ENCODE results near the gene DGKI.

The DGKI gene

DNA sequence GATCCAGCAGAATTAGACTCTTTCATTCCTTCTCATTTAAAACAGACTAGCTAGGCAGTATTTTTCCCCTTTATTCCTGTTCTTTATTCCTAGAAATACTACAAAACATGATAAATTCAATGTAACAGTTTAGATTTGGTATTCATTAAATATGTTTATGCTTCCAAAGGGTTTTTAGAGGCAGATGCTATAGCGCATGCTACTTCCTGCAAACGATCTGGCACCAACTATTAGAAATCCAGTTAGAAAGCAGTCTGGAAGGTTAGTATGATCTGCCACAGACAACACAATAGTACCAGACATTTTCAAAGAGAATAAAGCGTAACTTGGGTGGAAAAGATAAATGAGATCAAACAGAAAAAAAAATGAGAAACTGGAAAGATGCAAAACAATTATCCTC, 439.7 kb downstream of the DGKI start:
- Histone ChIP-seq H3K79me2 (ENCODE audit: insufficient read depth, low read depth) (no peaks in the 10 kb centered on the region), H3K27ac (no peak overlapping the region), H3K27me3 (ENCODE audit: insufficient read depth, low read depth) (no peaks in the 10 kb centered on the region), H3K36me3 (ENCODE audit: insufficient read depth) (no peaks in the 10 kb centered on the region), H2AFZ (ENCODE audit: low read depth) (no peak overlapping the region), H3K4me2 (no peak overlapping the region), H3K4me3 (IDR thresholded peaks at IDR 0.05; ENCODE audit: insufficient read depth, low read depth, low read length) (no peak overlapping the region), H3K4me1 (ENCODE audit: low read depth, poor library complexity, severe bottlenecking) (no peaks in the 10 kb centered on the region), H3K9ac (no peak overlapping the region), H4K20me1 (ENCODE audit: insufficient read depth) (no peaks in the 10 kb centered on the region)
- TF ChIP-seq, protein P1, sequence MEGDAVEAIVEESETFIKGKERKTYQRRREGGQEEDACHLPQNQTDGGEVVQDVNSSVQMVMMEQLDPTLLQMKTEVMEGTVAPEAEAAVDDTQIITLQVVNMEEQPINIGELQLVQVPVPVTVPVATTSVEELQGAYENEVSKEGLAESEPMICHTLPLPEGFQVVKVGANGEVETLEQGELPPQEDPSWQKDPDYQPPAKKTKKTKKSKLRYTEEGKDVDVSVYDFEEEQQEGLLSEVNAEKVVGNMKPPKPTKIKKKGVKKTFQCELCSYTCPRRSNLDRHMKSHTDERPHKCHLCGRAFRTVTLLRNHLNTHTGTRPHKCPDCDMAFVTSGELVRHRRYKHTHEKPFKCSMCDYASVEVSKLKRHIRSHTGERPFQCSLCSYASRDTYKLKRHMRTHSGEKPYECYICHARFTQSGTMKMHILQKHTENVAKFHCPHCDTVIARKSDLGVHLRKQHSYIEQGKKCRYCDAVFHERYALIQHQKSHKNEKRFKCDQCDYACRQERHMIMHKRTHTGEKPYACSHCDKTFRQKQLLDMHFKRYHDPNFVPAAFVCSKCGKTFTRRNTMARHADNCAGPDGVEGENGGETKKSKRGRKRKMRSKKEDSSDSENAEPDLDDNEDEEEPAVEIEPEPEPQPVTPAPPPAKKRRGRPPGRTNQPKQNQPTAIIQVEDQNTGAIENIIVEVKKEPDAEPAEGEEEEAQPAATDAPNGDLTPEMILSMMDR (conservative IDR thresholded peaks at IDR 0.05; ENCODE audit: low read depth, low read length) = no peak

DNA sequence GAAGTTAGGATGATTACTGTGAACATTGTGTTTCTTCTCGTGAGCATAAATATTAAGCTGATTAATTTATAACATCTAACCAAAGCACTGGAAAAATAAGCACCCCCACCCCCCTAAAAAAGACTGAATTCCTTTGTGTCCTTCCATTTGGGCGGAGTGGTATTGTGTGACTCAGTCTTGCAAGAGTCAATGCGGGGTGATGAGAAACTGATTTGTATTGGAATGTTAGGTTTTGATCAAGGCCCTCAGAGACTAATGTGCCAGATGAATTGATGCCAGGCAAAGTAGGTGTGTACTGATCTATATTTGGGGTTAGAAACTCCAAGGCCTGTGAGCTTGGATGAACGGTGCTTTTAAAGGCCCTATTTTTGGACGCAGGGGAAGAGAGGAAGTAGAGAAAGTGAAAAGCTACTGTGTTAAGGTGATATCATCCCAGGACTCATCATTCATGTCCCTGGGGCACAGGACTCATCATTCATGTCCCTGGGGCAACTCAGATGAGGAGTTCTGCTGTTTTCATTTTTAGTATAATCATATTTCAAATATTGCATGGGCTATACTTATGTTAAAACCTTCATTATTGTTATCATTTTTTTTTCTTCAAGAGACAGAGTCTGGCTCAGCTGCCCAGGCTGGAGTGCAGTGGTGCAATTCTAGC, 442.0 kb downstream of the DGKI start:
- Histone ChIP-seq H3K36me3 (ENCODE audit: insufficient read depth) (no peaks in the 10 kb centered on the region), H3K9ac (no peak overlapping the region), H3K4me3 (IDR thresholded peaks at IDR 0.05; ENCODE audit: insufficient read depth, low read depth, low read length) (no peak overlapping the region), H3K4me1 (ENCODE audit: low read depth, poor library complexity, severe bottlenecking) (no peaks in the 10 kb centered on the region), H2AFZ (ENCODE audit: low read depth) (no peak overlapping the region), H4K20me1 (ENCODE audit: insufficient read depth) (no peaks in the 10 kb centered on the region), H3K4me2 (no peak overlapping the region), H3K27me3 (ENCODE audit: insufficient read depth, low read depth) (no peaks in the 10 kb centered on the region), H3K79me2 (ENCODE audit: insufficient read depth, low read depth) (no peaks in the 10 kb centered on the region), H3K27ac (no peak overlapping the region)
- TF ChIP-seq, protein P1 (conservative IDR thresholded peaks at IDR 0.05; ENCODE audit: low read depth, low read length) = no peak

DNA sequence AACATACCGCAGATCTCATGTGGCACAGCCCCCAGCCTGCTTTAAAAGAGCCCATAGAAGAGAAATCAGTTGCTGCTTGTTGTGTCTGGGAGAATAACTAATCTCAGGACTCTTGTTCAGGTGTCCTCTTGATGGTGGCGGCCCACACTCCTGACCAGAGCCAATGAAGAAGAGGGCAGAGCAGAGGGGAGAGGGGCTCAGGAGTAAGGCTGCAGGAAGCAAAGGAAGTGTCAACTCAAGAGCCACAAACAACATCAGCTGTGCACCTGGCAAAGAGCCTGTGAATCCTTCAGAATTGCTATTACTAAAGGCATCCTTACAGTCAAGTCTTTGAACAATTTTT, 443.4 kb downstream of the DGKI start:
- no peak overlapping the region for H3K4me2 ChIP-seq
- no peak overlapping the region for H3K4me3 ChIP-seq (IDR thresholded peaks at IDR 0.05; ENCODE audit: insufficient read depth, low read depth, low read length)
- no peak overlapping the region for H2AFZ ChIP-seq (ENCODE audit: low read depth)
- no peaks in the 10 kb centered on the region for H3K4me1 ChIP-seq (ENCODE audit: low read depth, poor library complexity, severe bottlenecking)
- H3K27me3 ChIP-seq (ENCODE audit: insufficient read depth, low read depth) = no peaks in the 10 kb centered on the region
- no peaks in the 10 kb centered on the region for H3K79me2 ChIP-seq (ENCODE audit: insufficient read depth, low read depth)
- no peak overlapping the region for H3K9ac ChIP-seq
- H4K20me1 ChIP-seq (ENCODE audit: insufficient read depth) = no peaks in the 10 kb centered on the region
- no peaks in the 10 kb centered on the region for H3K36me3 ChIP-seq (ENCODE audit: insufficient read depth)
- TF ChIP-seq, protein P1 (conservative IDR thresholded peaks at IDR 0.05; ENCODE audit: low read depth, low read length) = no peak
- H3K27ac ChIP-seq = no peak overlapping the region

DNA sequence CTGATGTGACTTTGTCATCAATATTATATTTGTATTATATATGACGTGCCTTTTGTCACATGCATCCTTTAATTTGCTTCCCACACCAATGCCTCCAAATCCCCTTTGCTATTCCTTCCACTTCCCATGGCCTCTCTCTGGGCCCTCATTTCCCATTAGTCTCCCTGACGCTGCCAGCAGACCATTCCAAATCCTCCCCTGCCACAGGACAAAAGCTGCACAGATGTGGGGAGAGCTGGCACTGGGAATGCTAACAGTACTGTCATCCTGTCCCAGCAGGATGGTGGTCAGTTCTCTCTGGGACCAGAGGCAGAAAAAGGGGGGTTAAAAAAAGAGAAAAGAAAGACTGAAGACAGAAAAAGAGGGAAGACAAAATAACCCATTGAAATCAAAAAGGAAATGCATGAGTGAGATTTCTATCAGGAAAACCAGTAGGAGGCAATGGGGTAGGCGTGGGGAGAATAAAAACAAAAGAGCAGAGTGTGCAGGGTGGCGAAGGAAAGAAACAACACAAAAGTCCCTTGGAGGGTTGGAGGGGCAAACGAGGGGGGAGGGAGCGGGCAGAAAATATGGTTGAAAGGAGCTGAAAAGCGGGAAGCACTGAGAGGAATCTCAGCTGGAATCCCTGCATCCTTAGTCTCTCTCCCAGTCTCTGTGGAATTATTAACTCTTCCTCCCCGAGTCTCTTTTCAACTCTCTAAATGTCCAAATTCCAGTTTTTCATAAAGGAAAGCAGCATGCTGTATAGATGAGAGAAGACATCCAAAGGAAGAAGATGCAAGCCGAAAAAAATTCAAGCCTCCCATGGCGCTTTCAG, 444.0 kb downstream of the DGKI start:
- TF ChIP-seq, protein P1 (conservative IDR thresholded peaks at IDR 0.05; ENCODE audit: low read depth, low read length) = no peak
- Histone ChIP-seq H3K9ac (no peak overlapping the region), H3K4me3 (IDR thresholded peaks at IDR 0.05; ENCODE audit: insufficient read depth, low read depth, low read length) (no peak overlapping the region), H3K4me1 (ENCODE audit: low read depth, poor library complexity, severe bottlenecking) (no peaks in the 10 kb centered on the region), H3K36me3 (ENCODE audit: insufficient read depth) (no peaks in the 10 kb centered on the region), H3K79me2 (ENCODE audit: insufficient read depth, low read depth) (no peaks in the 10 kb centered on the region), H4K20me1 (ENCODE audit: insufficient read depth) (no peaks in the 10 kb centered on the region), H3K27me3 (ENCODE audit: insufficient read depth, low read depth) (no peaks in the 10 kb centered on the region), H3K4me2 (no peak overlapping the region), H3K27ac (no peak overlapping the region), H2AFZ (ENCODE audit: low read depth) (no peak overlapping the region)

All from KMS-11 (cell line).